GM21390 (cell line): Measurements from ENCODE around the gene CDC14B.

Source experiments
- ATAC-seq: cut with Tn5 transposase; IDR thresholded peaks from one replicate; pipeline ENCODE4 v1.9.1; 2021; ENCODE audit not compliant: unreplicated experiment

CDC14B gene

GRCh38 chr9:96450613-96451528 is 168.8 kb downstream of the CDC14B start:
- ATAC-seq = peak; percentile 2
